GM12875 (cell line): Measurements from ENCODE around the gene XCL2.

ENCODE experiments used
- H3K4me3 ChIP-seq: one replicate; pipeline ENCODE4 v1.5.1; 2011; ENCODE audit warnings: low read depth, low read length, control low read depth
- CTCF ChIP-seq: IDR thresholded peaks from 2 replicates; pipeline ENCODE4 v1.5.1; 2011; ENCODE audit warnings: low read depth, mild to moderate bottlenecking, control low read depth, inconsistent platforms, low read length, moderate library complexity, borderline replicate concordance; ENCODE audit not compliant: insufficient read depth

The XCL2 gene

GRCh38 chr1:168504064-168504837, 39.5 kb downstream of the XCL2 start:
- no peak for TF ChIP-seq CTCF
- H3K4me3 ChIP-seq, result no peak overlapping the region

GRCh38 chr1:168499688-168500049, 44.1 kb downstream of the XCL2 start:
- H3K4me3 ChIP-seq, result no peak overlapping the region
- TF ChIP-seq CTCF, result no peak

- TF ChIP-seq CTCF, result no peak
- H3K4me3 ChIP-seq, result no peak overlapping the region
These were observed 44.7 kb downstream of the XCL2 start for GRCh38 chr1:168498956-168499687.

- no peak overlapping the region for H3K4me3 ChIP-seq
- TF ChIP-seq CTCF, result no peak
These were observed 45.6 kb downstream of the XCL2 start for GRCh38 chr1:168498159-168498631.

- H3K4me3 ChIP-seq, result no peak overlapping the region
- no peak for TF ChIP-seq CTCF
These were observed 46.3 kb downstream of the XCL2 start for GRCh38 chr1:168497376-168497950.

- H3K4me3 ChIP-seq, result no peak overlapping the region
- TF ChIP-seq CTCF, result no peak
These were observed 52.2 kb downstream of the XCL2 start for GRCh38 chr1:168491527-168492164.
